ENCODE results near the gene CXCR1.

DNA sequence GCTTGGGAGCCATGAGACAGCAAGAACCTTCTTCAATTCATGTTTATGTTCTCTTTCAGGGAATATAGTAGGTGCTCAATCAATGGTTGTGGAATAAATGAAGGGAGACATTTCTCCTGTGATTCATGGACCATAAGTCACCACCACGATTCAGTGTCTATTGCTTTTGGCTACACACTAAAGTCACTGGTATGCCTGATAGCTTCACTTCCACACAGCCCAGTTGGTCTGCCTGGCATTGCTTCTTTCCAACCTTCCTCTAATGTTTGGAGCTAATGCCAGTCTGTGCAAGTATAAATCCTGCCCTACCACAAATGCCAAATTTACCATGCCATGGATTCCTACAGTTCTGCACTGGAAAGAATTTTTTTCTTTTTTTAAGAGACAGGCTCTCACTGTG, 1.3 kb upstream of the CXCR1 start:
- TF ChIP-seq, protein P1, sequence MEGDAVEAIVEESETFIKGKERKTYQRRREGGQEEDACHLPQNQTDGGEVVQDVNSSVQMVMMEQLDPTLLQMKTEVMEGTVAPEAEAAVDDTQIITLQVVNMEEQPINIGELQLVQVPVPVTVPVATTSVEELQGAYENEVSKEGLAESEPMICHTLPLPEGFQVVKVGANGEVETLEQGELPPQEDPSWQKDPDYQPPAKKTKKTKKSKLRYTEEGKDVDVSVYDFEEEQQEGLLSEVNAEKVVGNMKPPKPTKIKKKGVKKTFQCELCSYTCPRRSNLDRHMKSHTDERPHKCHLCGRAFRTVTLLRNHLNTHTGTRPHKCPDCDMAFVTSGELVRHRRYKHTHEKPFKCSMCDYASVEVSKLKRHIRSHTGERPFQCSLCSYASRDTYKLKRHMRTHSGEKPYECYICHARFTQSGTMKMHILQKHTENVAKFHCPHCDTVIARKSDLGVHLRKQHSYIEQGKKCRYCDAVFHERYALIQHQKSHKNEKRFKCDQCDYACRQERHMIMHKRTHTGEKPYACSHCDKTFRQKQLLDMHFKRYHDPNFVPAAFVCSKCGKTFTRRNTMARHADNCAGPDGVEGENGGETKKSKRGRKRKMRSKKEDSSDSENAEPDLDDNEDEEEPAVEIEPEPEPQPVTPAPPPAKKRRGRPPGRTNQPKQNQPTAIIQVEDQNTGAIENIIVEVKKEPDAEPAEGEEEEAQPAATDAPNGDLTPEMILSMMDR (conservative IDR thresholded peaks at IDR 0.05; ENCODE audit: low read depth, low read length): no peak
- TF ChIP-seq EZH2 (IDR thresholded peaks at IDR 0.05; ENCODE audit: low read length, unreplicated experiment): no peak
